HG03196 (cell line): ENCODE measurements around the gene GRIN2A.

Experiments
- ATAC-seq: cut with Tn5 transposase; IDR thresholded peaks from one replicate; pipeline ENCODE4 v1.9.1; 2021; ENCODE audit not compliant: unreplicated experiment

Gene GRIN2A

GRCh38 chr16:9706217-9706836, 475.9 kb downstream of the GRIN2A start:
- ATAC-seq, result no peak

GRCh38 chr16:9703731-9704130, 478.5 kb downstream of the GRIN2A start:
- ATAC-seq, result no peak
